GM19240 (cell line): ENCODE results near the gene FBXL7.

ENCODE experiments used
- DNase-seq: peaks from one replicate; pipeline ENCODE4 v3.0.0; 2011; ENCODE audit warnings: low spot score; ENCODE audit not compliant: insufficient read length

Gene FBXL7

DNA sequence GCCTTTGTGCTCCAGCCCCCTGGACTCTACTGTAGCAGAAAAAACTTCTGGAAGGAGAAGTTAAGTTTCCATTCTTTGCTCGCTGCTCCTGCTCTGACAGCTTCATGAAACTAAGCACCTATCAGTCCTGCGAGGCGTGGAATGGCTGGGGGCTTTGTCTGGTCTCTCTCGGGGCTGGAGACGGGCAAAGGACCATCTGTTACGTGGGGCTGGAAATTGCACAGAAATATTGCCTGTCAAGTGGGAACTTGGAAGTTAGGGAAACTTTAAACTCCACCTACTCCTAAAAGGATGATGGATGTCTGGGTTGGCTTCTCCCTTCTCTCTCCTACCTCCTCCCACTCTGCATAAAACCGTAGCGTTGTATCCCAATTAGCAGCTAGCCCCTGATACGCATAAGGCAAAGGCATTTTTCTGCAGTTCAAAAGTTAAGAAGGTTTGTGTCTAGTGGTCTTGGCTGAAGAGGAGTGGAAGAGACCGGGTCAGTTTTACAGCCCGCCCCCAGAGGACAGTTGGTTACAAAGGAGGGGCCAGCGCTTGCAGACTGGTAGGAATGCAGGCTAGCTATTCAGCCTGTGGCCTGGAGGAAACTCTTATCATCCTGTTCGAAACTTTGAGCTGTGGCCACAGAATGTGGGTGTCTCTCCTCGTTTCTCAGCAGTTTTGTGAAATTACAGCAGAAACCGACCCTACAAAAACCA is 1.3 kb downstream of the FBXL7 start:
- no peak for DNase-seq

GRCh38 chr5:15502208-15502607 is 2.2 kb downstream of the FBXL7 start:
- no peak for DNase-seq

DNA sequence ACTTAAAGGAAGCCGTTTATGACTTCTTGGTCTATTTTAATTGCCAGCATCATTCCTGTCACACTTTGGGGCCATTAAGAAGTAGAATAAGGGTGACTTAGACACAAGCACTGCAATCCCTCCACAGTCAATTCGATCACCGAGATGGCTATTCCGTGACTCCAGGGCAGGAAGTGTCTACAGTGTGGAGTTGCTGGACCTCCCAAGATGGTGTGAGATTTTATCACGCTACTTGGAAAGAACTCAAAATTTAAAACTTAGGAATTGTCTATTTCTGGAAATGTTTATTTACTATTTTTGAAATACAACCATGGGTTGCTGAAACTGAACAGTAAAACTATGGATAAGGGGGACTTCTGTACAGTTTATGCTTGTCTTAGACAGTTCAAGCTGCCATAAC is 6.2 kb downstream of the FBXL7 start:
- DNase-seq, result no peak

DNA sequence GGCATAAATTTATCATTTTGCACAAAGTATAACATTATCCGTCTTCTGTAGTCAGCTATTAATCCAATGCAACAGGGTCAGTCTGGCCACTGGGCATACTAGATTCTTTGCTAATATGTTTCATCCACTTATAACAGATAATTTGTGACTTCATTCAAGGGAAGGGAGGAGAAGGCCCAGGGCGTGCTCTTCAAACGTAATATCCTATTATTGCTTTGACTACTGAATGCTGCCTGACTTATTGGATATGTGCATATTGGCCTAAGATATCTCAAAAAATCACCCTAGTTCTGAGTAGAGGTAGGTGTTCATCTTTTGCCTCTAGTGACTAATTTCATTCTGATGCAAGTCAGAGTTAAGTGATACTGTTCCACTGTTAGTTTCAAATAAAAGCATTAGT is 6.9 kb downstream of the FBXL7 start:
- no peak for DNase-seq

DNA sequence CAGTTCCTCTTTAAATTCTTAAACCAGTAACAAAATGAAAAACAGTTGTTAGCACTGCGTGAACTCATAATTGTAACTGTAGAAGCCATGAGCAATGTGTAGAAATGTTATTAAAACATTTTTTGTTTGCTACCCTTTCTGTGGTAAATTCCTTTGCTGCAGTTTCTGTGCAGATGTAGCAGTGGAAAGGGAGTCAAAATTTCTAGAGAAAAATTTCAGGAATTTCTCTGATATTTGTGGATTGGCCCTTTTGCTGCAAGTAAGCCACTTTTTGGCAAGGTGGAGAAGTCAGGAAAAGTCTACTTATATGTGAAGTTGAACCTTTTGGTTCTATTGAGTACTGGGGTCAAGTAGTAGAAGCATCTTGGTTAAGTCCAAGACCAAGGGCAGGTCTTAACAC is 10.1 kb downstream of the FBXL7 start:
- no peak for DNase-seq

- DNase-seq, result no peak
Observed at GRCh38 chr5:15510831-15511230, 10.9 kb downstream of the FBXL7 start.

DNA sequence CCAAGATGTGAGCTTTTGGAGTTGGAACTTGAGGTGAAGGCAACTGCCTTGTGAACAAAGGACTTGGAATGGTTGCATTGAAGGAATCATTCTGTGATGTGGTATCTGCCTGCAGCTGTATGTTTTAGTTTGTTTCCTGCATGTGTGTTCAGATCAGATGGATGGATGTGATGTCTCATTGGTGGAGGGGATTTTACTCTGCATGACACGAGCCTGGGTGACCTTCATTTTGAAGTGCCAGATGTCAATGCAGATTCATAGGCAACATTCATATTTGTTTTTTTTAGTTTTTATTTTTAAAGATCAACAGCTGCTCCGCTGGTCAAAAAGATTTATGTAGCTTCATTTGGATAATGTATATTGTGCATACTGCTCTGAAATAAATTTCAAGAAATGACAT is 13.5 kb downstream of the FBXL7 start:
- DNase-seq, result no peak

GRCh38 chr5:15513911-15514310 is 13.9 kb downstream of the FBXL7 start:
- DNase-seq, result no peak

DNA sequence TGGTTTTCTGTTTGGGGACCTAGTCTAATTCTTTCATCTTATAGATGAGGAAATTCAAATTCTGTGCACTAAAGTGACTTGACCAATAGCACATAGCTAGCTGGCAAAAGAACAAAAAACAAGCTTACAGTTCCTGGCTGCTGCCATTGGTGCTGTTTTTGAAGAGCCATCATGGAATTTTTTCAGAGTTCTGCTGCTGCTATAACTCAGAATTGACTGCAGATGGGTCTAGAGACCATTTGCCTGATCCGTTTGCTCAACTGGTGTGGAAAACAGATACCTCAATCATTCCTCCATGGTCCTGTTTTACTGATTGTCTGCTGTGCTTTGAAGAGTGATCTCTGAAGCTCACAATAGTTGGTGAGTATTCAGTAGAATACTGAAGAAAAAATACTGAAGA is 15.2 kb downstream of the FBXL7 start:
- DNase-seq, result no peak

- no peak for DNase-seq
Observed at GRCh38 chr5:15516486-15516885, 16.5 kb downstream of the FBXL7 start.

GRCh38 chr5:15518786-15519185 is 18.8 kb downstream of the FBXL7 start:
- no peak for DNase-seq

DNA sequence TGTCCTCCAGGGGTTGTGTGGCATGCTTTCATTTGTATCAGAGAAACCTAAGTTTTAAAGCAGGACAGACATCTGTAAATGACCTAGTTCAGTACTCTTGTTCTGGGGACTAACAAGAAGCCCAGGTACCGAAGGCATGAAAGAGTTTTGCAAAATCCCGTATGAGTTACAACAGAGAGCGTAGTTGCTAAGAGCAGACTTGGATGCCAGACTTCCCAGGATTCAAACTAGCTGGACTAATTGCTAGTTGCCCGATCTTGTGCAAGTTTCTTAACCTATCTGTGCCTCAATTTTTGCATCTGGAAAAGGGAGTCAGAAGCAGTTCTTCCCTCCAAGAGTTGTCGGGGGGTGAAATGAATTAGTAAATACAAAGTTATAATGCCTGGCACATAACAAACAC is 20.9 kb downstream of the FBXL7 start:
- DNase-seq, result no peak

- DNase-seq, result no peak
Observed at GRCh38 chr5:15521381-15522186, 21.6 kb downstream of the FBXL7 start.

DNA sequence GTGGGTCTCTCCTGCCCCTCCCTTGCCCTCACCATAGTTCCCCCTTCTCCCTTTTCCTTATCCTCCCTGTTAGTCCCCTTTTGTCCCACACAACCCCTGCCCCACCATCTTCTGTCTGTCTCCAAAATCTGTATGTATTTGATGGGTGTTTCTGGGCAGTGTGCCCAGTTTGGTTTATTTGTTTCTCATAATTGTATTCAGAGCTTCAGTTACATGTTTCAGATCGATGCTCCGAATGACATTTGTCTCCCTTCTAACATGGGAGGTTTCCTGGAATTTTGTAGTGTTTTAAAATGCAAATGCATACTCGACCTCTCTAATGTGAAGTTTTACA is 22.2 kb downstream of the FBXL7 start:
- no peak for DNase-seq

DNA sequence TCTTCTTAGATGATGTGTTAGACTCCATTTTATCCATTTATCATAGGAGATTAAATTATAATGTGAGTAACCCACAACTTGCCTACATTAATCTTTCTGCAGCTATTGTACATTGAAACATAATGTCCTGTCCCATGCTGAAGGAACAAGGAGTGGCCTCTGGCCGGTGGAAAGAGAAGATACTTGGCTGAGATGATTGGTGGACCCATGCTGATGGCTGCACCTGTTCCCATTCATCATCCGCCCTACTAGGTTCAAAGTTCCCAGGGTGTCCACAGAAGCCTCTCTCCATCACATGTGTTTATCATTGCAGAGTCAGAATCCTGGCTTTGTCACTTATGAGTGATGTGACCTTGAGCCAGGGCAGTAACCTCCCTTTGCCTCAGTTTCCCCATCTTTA is 24.7 kb downstream of the FBXL7 start:
- no peak for DNase-seq

DNA sequence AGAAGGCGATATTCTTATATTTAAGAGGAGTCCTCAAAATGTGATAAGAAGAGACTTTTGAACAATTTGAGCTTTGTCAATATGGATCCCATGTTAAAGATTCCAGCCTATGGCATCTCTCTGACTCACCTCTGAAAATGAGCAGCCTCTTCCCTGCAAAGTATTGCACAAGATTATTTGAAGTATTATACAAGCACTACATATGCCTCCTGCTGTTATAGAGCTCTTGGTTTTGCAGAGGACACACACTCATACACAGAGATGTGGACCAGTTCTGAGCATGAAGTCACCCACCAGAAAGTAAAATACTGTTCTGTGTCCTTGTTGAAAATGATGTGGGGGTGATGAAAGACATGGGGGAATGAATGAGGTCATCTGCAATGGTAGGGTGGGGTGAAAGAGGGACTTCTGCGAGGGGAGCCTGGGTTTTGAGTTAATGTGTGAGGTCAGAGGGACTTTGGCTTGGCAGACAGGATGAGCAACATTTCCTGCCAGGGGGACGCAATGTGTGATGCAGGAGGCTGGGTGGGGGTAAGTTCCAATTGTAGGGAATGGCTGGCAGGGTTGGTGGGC is 25.8 kb downstream of the FBXL7 start:
- DNase-seq, result no peak

DNA sequence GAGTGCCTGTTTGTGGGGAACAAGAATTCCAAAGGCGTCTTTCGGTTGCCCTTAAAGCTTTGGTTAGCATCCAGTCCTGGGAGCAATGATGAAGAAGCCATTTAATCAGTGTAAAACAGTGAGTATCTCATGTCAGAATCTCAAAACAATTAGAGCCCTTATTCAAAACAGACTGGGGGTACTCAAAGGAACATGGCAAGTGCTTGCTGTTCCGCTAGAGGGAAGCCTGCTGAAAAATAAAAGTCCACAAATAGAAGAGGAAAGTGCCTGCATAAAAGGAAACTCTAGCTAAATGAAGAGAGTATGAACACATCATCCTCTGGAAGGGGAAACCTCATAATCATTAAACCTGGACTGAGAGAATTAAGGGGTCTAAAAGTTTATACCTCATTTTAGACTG is 26.4 kb downstream of the FBXL7 start:
- no peak for DNase-seq

- no peak for DNase-seq
Observed at GRCh38 chr5:15528476-15528875, 28.5 kb downstream of the FBXL7 start.

- DNase-seq, result no peak
Observed at GRCh38 chr5:15529013-15529412, 29.0 kb downstream of the FBXL7 start.

- DNase-seq, result no peak
Observed at GRCh38 chr5:15529821-15530220, 29.8 kb downstream of the FBXL7 start.

- DNase-seq, result no peak
Observed at GRCh38 chr5:15533129-15533893, 33.3 kb downstream of the FBXL7 start.

DNA sequence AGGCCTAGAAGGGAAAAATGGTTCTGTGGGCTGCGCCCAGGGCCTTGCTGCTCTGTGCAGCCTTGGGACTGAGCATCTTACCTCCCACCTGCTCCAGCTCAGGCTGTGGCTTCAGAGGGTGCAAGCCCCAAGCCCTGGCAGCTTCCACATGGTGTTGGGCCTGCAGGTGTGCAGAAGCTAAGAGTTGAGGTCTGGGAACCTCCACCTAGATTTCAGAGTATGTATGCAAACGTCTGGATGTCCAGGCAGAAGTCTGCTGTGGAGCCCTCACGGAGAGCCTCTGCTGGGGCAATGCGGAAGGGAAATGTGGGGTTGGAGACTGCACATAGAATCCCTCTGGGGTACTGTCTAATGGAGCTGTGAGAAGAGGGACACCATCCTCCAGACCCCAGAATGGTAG is 36.0 kb downstream of the FBXL7 start:
- no peak for DNase-seq
